Activated CD4-positive, alpha-beta T cell treated with anti-CD3 and anti-CD28 coated beads, Interleukin-2, amount 50 U/mL, for 24 hours (primary cell): ENCODE results near the gene RNU6-9.
"Not testable (repeated sequence)": the region's sequence is repeated elsewhere in the genome, so short reads cannot be mapped to it uniquely, and the experiment has no call there.

Source experiments
- DNase-seq, 2 donors: peaks; one replicate each; pipeline ENCODE4 v3.0.0-alpha.2; 2020; ENCODE audit warnings: low read depth in 1 of 2, low spot score in 1 of 2

The RNU6-9 gene

DNA sequence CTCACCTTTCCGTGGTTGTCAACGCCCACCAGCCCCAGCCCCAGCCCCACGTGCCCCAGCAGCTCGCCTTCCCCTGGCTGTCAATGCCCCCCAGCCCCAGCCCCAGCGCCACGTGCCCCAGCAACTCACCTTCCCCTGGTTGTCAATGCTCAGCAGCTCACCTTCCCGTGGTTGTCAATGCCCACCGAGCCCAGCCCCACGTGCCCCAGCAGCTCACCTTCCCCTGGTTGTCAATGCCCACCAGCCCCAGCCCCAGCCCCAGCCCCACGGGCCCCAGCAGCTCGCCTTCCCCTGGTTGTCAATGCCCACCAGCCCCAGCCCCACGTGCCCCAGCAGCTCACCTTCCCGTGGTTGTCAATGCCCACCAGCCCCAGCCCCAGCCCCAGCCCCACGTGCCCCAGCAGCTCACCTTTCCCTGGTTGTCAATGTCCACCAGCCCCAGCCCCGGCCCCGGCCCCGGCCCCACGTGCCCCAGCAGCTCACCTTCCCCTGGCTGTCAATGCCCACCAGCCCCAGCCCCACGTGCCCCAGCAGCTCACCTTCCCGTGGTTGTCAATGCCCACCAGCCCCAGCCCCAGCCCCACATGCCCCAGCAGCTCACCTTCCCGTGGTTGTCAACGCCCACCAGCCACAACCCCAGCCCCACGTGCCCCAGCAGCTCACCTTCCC is 15.2 kb upstream of the RNU6-9 start:
- DNase-seq = not testable (repeated sequence)

DNA sequence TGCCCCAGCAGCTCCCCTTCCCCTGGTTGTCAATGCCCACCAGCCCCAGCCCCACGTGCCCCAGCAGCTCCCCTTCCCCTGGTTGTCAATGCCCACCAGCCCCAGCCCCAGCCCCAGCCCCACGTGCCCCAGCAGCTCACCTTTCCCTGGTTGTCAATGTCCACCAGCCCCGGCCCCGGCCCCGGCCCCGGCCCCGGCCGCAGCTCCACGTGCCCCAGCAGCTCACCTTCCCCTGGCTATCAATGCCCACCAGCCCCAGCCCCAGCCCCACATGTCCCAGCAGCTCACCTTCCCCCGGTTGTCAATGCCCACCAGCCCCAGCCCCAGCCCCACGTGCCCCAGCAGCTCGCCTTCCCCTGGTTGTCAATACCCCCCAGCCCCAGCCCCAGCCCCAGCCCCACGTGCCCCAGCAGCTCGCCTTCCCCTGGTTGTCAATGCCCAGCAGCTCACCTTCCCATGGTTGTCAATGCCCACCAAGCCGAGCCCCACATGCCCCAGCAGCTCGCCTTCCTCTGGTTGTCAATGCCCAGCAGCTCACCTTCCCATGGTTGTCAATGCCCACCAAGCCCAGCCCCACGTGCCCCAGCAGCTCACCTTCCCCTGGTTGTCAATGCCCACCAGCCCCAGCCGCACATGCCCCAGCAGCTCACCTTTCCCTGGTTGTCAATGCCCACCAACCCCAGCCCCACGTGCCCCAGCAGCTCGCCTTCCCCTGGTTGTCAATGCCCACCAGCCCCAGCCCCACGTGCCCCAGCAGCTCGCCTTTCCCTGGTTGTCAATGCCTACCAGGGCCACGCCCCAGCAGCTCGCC is 14.3 kb upstream of the RNU6-9 start:
- DNase-seq = not testable (repeated sequence)

DNA sequence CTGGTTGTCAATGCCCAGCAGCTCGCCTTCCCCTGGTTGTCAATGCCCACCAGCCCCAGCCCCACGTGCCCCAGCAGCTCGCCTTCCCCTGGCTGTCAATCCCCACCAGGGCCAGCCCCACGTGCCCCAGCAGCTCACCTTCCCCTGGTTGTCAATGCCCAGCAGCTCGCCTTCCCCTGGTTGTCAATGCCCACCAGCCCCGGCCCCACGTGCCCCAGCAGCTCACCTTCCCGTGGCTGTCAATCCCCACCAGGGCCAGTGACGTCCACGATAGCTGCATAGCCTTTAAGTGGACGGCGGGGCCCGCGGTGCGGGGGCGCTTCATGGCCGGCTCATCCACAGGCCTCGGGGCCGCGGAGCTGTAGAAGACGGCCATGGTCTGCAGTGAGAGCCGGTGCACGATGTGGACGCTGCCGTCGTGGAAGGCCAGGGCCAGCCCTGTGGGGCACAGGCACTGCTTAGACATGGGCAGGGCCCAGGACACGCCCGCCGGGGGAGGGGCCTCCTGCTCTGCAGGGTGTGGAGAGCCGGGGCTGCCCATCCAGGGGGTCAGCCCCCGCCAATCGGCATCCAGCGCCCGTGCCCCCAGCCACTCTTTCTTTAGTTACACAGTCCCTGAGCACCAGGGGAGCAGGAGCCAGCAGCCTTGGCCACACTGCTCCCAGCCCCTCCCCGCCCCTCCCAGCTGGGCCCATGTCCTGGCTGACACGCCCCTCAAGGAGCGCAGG is 13.4 kb upstream of the RNU6-9 start:
- DNase-seq = no peak

DNA sequence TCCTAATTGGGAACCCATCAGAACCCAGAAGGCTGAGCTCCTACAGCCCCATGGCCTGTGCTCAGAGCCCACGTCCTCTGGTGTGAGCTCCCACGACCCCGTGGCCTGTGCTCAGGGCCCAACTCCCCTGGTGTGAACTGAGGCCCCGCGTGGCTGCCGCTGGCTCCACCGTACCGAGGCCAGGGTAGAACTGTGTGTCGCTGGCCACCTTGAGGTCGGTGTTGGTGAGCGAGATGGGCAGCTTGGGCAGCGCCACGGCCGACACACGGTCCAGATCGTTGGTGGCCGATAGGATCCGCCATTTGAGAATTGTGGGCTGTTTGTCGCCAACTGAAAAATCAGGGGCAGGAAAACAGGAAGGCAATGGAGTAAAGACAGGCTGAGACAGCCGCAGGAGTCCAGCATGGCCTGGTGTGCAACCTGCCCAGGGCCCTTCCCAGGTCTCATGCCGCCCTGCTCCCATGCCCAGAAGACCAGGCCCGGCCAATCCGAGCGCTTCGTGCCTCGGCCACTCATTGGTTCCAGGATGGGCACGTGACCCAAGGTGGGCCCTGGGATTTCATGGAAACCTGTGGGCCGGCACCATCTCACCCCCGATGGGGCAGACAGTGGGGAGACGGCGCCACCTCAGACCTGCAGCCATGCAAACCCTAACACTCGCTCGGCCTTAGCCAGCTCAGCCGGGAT is 11.8 kb upstream of the RNU6-9 start:
- DNase-seq = no peak

DNA sequence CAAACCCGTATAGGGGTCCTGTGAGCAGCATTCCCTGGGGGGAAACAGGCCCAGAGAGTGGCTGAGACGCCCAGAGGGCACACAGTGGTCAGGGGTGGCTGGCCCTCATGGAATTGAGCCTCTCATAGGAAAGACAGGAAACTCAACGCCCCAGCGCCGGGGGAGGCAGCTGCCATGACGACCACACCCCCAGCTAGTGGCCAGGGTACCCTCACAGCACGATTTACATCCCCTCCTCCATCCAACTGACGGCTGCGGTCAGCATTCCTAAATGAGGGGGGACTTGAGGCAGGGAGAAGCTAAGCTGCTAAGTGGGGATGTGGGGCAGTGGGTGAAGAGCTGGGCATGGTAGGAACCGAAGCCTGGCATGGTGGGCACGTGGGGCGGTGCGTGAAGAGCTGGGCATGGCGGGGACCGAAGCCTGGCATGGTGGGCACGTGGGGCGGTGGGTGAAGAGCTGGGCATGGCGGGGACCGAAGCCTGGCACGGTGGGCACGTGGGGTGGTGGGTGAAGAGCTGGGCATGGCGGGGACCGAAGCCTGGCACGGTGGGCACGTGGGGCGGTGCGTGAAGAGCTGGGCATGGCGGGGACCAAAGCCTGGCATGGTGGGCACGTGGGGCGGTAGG is 10.3 kb upstream of the RNU6-9 start:
- no peak for DNase-seq

DNA sequence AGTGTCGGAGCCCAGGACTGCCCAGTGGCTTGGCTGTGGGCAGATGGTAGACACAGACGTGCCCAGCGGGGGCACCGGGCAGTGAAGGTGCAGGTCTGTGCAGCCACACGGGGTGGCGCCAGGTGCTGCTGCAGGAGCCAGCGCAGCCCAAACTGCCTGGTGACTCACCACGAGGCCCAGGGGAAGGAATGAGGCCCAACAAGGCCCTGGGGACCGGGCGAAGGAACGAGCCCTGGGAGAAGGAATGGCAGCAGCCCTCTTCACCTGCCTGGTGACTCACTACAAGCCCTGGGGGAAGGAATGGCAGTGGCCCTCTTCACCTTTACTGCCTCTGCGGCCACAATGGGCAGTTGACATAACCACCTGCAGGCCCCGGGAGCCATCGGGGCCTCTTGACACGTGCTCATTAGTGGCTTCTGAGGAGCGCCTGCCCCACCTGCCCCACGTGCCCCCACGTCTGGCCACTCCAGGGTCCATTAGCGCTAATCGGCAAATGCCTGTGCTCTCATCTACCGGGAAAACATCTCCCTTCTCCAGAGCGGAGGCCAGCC is 9.5 kb upstream of the RNU6-9 start:
- no peak for DNase-seq

DNA sequence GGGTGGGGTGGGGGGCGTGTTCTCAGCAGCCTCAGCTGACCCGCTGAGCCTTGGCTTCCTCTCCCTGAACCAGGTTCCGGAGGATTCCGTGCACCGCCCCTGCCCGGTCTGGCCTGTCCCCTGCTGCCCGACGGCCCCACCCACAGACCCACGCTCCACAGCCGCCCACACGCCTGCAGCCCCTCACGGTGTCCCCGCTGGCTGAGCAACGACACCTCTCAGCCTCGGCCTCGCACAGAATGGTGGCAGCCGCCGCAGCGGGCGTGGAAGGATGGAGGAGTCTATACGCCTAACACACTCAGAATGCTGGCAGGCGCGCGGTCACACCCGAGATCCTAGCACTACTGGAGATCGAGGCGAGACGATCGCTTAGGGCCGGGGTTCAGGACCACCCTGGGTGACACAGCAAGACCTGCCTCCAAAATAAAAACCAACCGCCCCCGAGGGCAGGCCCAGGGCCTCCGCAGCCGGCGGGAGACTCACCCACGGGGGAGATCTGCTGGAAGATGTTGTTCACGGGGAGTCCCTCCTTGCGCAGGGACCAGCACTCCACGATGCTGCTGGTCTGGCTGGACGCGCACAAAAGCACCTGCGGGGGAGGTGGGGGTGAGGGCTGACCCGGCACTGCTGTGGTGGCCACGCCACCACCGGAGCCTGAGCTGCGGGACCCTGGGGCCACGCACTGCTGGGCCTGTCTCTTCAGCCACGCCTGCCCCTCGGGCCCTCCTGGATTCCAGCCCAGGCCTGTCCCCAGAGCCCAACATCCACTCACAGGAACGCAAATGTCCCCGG is 8.7 kb upstream of the RNU6-9 start:
- DNase-seq = no peak

DNA sequence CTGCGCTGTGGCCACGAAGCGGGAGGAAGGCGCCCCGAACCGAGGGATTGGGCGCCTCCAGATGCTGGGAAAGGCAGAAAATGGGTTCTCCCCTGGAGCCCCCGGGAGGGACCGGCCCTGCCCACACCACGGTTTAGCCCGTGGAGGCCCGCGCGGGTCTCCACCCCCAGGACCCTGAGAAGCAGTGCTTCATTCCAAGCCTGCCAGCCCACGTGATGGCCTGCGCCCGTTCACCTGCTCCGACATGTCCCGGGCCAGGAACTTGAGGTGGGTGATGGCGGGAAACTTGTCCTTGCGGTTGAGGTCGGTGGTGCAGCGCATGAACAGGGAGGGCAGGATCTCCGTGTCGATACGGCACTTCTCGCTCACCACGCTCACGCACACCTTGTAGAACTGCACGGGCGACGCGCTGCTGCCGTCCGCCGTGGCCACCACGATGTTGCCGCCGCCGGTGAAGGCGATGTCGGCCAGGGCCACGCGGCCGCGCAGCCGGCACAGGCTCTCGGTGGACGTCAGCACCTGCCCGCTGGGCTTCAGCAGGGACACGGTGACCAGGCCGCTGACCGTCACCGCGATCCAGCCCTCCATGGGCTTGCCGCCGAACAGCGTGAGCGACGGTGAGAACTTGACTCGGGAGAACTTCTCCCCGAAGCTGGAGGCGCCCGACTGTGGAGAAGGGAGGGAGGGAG is 7.6 kb upstream of the RNU6-9 start:
- DNase-seq = no peak

DNA sequence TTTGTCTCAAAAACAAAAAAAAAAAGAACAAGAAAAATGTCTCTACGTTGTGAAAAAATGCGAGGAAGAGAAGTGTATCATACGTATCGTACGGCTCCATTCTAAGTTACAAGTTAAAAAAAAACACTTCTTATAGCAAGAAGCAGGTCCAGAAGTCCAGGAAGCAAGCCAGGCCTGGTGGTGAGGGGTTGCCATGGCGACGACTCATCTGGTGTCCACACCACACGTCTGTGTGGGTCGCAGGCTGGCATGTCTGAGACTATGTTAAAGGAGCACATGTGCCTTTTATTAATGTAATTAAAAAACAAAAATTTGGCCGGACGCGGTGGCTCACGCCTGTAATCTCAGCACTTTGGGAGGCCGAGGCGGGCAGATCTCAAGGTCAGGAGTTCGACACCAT is 6.2 kb upstream of the RNU6-9 start:
- DNase-seq = no peak

DNA sequence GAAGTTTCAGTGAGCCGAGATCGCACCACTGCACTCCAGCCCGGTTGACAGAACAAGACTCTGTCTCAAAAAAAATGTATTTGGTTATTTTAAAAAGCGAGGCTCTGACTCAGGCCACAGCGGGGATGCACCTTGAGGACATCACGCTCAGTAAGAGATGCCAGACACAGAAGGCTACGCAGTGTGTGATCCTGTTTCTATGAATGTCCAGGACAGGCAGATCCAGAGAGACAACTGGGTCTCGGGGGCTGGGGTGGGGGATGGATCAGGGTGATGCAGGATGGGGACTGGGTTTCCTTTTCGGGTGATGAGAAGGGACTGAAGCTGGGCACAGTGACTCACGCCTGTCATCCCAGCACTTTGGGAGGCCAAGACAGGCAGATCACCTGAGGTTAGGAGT is 5.7 kb upstream of the RNU6-9 start:
- DNase-seq = no peak

DNA sequence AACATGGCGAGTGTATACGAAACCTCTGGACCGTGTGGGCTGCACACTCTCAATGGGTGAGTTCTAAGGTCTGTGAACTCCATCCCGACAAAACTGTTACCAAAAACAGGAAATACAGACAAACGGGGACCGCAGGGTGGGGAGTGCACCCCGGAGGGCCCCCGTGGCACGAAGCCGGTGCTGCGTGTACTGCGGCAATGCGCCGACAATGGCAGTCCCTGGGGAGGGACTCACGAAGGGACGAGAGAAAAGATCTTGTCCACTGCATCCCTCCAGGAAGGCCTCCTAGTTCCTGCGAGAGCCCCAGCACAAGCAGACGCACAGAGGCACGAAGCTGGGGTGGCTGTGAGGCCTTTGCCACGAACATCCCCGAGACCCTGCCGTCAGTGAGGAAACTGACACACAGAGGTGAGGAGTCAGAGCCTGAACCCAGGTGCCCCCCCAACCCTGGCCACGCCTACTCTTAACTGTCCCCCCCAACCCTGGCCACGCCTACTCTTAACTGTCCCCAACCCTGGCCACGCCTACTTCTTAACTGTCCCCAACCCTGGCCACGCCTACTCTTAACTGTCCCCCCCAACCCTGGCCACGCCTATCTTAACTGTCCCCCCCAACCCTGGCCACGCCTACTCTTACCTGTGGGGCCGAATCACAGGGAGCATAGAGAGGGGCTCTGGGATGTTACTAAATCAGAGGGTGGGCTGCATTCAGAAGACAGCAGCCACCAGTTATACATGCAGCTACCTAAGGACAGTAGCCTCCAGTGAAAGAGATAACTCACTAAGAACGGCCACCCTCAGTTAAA is 4.5 kb upstream of the RNU6-9 start:
- no peak for DNase-seq

DNA sequence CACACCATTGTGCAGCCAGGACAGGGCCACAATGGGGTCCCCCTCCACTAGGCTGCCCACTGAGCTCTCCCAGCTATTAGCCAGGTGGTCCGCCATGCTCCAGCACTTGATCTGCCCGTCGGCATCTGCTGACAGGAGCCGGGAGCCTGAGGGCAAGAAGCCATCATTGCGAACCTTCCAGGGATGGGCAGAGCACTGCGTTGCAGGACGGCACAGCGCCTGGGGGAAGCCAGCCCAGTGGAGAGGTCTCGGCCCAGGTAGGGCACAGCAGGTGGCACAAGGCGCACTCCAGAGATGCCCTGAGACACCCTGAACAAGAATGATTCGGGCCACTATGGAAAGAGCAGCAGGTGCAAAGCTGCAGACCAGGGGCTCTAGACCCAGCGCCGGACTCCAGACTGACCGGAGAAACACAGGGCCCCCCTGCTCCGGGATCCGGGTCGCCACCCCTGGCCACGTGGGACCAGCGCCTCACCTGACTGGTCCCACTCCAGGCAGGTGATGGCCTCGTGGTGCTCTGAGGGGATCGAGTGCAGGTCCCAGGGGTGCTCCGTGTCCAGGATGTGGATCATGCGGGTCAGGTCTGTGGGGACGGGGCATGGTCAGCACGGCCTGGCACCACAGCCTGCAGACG is 3.5 kb upstream of the RNU6-9 start:
- no peak for DNase-seq

DNA sequence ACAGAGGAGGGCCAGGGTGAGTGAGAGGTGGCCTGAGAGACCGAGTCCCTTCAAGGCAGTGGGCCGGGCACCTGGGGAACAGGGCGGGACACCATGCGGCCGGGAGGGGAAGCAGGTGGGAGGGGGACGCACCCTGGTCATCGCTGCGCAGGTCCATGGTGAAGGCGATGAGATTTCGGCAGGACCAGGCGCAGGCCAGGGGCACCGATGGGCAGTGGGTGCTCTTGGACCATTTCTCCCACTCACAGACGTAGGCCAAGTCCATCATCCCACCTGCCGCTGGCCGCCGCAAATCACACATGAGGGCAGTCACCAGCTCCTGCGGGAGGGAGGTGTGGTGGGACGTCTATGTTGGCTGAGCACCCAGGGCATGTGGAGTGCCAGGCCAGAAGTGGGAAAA is 2.5 kb upstream of the RNU6-9 start:
- DNase-seq = no peak

DNA sequence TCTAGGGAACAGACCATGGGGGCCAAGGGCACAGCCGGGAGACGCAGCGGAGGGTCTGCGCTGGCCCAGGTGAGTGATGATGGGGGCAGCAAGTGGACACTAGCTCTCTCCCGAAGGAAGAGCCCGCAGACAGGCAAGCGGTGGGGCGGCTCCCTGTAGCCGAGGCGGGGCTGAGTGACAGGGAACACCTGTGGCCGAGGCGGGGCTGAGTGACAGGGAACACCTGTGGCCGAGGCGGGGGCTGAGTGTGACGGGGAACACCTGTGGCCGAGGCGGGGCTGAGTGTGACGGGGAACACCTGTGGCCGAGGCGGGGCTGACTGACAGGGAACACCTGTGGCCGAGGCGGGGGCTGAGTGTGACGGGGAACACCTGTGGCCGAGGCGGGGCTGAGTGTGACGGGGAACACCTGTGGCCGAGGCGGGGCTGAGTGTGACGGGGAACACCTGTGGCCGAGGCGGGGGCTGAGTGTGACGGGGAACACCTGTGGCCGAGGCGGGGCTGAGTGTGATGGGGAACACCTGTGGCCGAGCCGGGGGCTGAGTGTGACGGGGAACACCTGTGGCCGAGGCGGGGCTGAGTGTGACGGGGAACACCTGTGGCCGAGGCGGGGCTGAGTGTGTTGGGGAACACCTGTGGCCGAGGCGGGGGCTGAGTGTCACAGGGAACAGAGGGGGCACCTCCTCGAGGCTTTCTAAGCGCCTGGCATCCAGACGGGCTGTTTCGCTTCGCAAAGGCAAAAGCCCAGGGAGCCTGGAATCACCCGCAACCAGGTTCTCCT is 1.7 kb upstream of the RNU6-9 start:
- not testable (repeated sequence) for DNase-seq

DNA sequence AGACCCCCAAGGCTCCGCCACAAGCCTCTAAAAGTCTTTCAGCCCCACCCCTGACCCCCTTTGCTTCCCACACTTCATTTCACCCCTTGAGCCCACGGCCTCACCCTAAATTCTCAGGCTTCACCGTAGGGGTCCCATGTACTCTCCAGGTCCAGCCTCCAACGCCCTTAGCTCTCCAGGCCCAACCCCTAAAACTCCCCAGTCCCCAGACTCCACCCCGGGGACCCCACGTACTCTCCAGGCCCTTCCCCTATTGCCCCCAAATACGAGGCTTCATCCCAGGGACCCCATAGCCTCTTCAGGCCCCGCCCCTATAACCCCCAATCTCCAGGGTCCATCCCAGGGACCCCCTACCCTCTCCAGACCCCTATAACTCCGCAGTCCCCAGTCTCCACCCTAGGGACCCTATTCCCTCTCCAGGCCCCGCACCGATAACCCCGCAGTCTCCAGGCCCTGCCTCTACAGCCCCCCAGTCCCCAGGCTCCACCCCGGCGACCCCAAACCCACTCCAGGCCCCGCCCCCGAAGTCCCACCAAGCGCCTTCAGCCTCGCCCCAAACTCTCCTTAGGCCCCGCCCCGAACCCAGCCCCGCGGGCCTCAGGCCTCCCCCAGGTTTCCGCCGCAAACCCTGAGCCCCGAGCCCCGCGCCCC is 916 bp upstream of the RNU6-9 start:
- DNase-seq = no peak

DNA sequence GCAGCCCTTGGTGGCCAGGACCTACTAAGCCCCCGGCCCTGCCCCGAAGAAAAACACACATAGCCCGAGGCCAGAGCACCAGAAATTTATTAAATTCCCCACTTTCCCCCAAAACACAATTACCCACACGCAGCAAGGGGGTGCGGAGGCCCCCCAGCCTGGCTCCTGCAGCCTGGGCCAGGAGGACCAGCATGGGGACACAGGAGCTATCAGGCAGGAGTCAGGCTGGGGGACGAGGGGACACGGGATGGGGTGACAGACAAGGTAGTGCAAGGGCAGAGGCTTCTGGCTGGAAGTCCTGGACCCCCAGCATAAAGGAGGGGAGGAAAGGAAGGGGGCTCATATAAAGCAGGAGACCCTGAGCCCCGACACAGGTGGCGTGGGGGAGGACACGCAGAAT is 3.1 kb downstream of the RNU6-9 start:
- no peak for DNase-seq

DNA sequence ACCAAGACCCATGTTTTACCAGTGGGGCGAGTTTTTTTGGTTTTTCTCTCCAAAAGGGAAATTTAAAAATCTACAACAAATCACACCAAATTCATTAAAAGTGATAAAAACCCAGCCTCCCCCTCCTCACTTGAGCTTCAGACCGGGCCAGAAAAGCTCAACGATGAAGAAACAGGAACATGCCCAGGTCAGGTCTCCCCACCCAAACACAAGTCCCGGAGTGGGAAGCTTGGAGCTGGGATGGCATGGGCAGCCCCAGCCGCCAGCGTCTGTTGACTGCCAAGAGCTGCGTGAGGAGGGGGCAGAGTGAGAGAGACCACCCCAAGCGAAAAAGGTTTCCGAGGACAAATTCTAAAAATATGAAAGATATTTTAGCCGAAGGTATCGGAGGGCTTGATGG is 3.7 kb downstream of the RNU6-9 start:
- no peak for DNase-seq
